ENCODE measurements around the gene MRE11. TPM values are rescaled to one million over a fixed set of nuclear protein-coding genes. Genes with fewer than 3 reads are reported as not detected.

Gene MRE11
- polyA plus RNA-seq, 2 of the 4 experiments (the other 2 are of a cell fraction), result 19.2 to 28.4 TPM

GRCh38 chr11:94533206-94533605, 39.6 kb upstream of the MRE11 start:
- no peak for TF ChIP-seq HEYL (CRISPR knock-in tag; IDR thresholded peaks at IDR 0.05)
- no peak for TF ChIP-seq HES2 (IDR thresholded peaks at IDR 0.05)
- no peak for TF ChIP-seq JUN (IDR thresholded peaks at IDR 0.05)
- no peak for TF ChIP-seq ZC3H11A (IDR thresholded peaks at IDR 0.05)
- TF ChIP-seq NPAS2 (CRISPR knock-in tag; IDR thresholded peaks at IDR 0.05; ENCODE audit: borderline replicate concordance), result no peak
- no peak for TF ChIP-seq CEBPB (IDR thresholded peaks at IDR 0.05)
- TF ChIP-seq TP53 (CRISPR knock-in tag; IDR thresholded peaks at IDR 0.05), result no peak
- no peak for TF ChIP-seq SREBF2 (IDR thresholded peaks at IDR 0.05)
- POLR2A ChIA-PET, result no interaction called here
- WGBS (ENCODE audit: missing lambda C conversion rate), result 95% methylated on average over 1 of the region's 1 CpG
- CTCF ChIA-PET, result interaction anchor here (1.5 to 2.2 kb wide), 2 partner anchors 11 to 12 kb away, joined by 3 to 10 read pairs; partner anchors contain the start of gene FUT4
- no peak overlapping the region for H3K4me2 ChIP-seq
- no peak for FAIRE-seq
- H3K27ac ChIP-seq, result no peak overlapping the region
- DNase-seq (ENCODE audit: low read depth in 1 of 2, low spot score in 1 of 2), result no peak
- no peak for ATAC-seq
- peaks cover 9% of the 10 kb centered on the region; the same call in 1 of the 3 replicates for H3K4me1 ChIP-seq
- no peaks in the 10 kb centered on the region for H3K9me3 ChIP-seq
- H3K4me3 ChIP-seq, result no peak overlapping the region

GRCh38 chr11:94532211-94532610, 38.6 kb upstream of the MRE11 start:
- POLR2A ChIA-PET, result no interaction called here
- Histone ChIP-seq H3K4me1 (peaks cover 9% of the 10 kb centered on the region; the same call in 1 of the 3 replicates), H3K4me2 (no peak overlapping the region), H3K27ac (no peak overlapping the region), H3K4me3 (no peak overlapping the region), H3K9me3 (no peaks in the 10 kb centered on the region)
- DNase-seq (ENCODE audit: low read depth in 1 of 2, low spot score in 1 of 2) (no peak), ATAC-seq (no peak), FAIRE-seq (no peak)
- TF ChIP-seq CHD4 (IDR thresholded peaks at IDR 0.05; ENCODE audit: borderline replicate concordance) (no peak), NR3C1 (IDR thresholded peaks at IDR 0.05) (no peak), KDM5A (IDR thresholded peaks at IDR 0.05) (no peak), JUNB (IDR thresholded peaks at IDR 0.05) (no peak), HOXB13 (CRISPR knock-in tag; IDR thresholded peaks at IDR 0.05; ENCODE audit: low read depth) (no peak), HOXA7 (CRISPR knock-in tag; IDR thresholded peaks at IDR 0.05) (no peak), ELK1 (IDR thresholded peaks at IDR 0.05; ENCODE audit: low read depth, low read length) (no peak), HES2 (IDR thresholded peaks at IDR 0.05) (no peak), EP300 (IDR thresholded peaks at IDR 0.05) (no peak), GATA3 (IDR thresholded peaks at IDR 0.05; ENCODE audit: borderline replicate concordance) (no peak), TFCP2L1 (CRISPR knock-in tag; IDR thresholded peaks at IDR 0.05) (no peak), TP53 (CRISPR knock-in tag; IDR thresholded peaks at IDR 0.05) (no peak), HEYL (CRISPR knock-in tag; IDR thresholded peaks at IDR 0.05) (no peak), CTCF (IDR thresholded peaks at IDR 0.05) (no peak), MAZ (IDR thresholded peaks at IDR 0.05; ENCODE audit: borderline replicate concordance, low read depth, low read length) (no peak), ZSCAN20 (CRISPR knock-in tag; IDR thresholded peaks at IDR 0.05) (no peak)
- 84% methylated on average over 3 of the region's 3 CpGs for WGBS (ENCODE audit: missing lambda C conversion rate)
- CTCF ChIA-PET, result interaction anchor here (1.0 to 2.2 kb wide), 2 partner anchors 11 to 91 kb away, joined by 3 to 10 read pairs; no protein-coding TSS in a partner anchor

- ChIA-PET POLR2A (no interaction called here), CTCF (no interaction called here)
- no peak overlapping the region for H3K4me2 ChIP-seq
- no peak for TF ChIP-seq E2F6 (IDR thresholded peaks at IDR 0.05; ENCODE audit: borderline replicate concordance, low read depth)
- no peak for TF ChIP-seq EHMT2 (IDR thresholded peaks at IDR 0.05; ENCODE audit: low read depth)
- TF ChIP-seq MAX (IDR thresholded peaks at IDR 0.05), result no peak
- TF ChIP-seq NPAS2 (CRISPR knock-in tag; IDR thresholded peaks at IDR 0.05; ENCODE audit: borderline replicate concordance), result no peak
- TF ChIP-seq ESRRA (IDR thresholded peaks at IDR 0.05; ENCODE audit: borderline replicate concordance, low read length), result no peak
- no peak for TF ChIP-seq EP300 (IDR thresholded peaks at IDR 0.05)
- no peak for TF ChIP-seq MAZ (IDR thresholded peaks at IDR 0.05; ENCODE audit: borderline replicate concordance, low read depth, low read length)
- no peak for TF ChIP-seq PHF8 (IDR thresholded peaks at IDR 0.05; ENCODE audit: borderline replicate concordance, low read depth)
- no peak for TF ChIP-seq TP53 (CRISPR knock-in tag; IDR thresholded peaks at IDR 0.05)
- no peak for TF ChIP-seq FOXS1 (CRISPR knock-in tag; IDR thresholded peaks at IDR 0.05)
- H3K9me3 ChIP-seq, result no peaks in the 10 kb centered on the region
- no peak overlapping the region for H3K27ac ChIP-seq
- no peak overlapping the region for H3K4me3 ChIP-seq
- no peaks in the 10 kb centered on the region for H3K4me1 ChIP-seq
- DNase-seq (ENCODE audit: low read depth in 1 of 2, low spot score in 1 of 2) (no peak), ATAC-seq (no peak), FAIRE-seq (no peak)
Measured at GRCh38 chr11:94528551-94528950, 34.9 kb upstream of the MRE11 start.

Measured in A549 (cell line).